ENCODE results near the gene LIFR. TPM values are rescaled to one million over a fixed set of nuclear protein-coding genes. Genes with fewer than 3 reads are reported as not detected.

Gene LIFR
- total and polyA plus RNA-seq, 2 of the 4 experiments (the other 2 are of a cell fraction) = 1.9 to 10.4 TPM

- H3K27me3 ChIP-seq (ENCODE audit: control insufficient read depth, insufficient read depth, low read length) = no peaks in the 10 kb centered on the region
- H3K4me2 ChIP-seq (ENCODE audit: low read depth, low read length) = no peak overlapping the region
- no peak overlapping the region for H2BK5ac ChIP-seq (ENCODE audit: low read depth, low read length, poor library complexity, severe bottlenecking)
- no peak overlapping the region for H3K4me3 ChIP-seq (ENCODE audit: insufficient read depth, low read depth, low read length)
- intact Hi-C loops (cut with micrococcal nuclease) = no loop called here
- H3K18ac ChIP-seq (ENCODE audit: low read depth, low read length) = no peak overlapping the region
- H2BK15ac ChIP-seq (ENCODE audit: low read depth, low read length) = no peak overlapping the region; the same call in 2 of the 3 replicates
- in situ Hi-C loops (cut with MboI; ENCODE audit: low sequenced_read_pairs) = no loop called here
- no peak overlapping the region for H2AFZ ChIP-seq (replicated peaks; ENCODE audit: low read length, poor library complexity)
- no peak overlapping the region; the same call in 1 of the 2 replicates for H3K4ac ChIP-seq (ENCODE audit: low read depth, low read length)
- H2BK120ac ChIP-seq (ENCODE audit: low read depth, low read length) = no peak overlapping the region
- no peak overlapping the region for H4K8ac ChIP-seq (ENCODE audit: low read depth in 2 of 2, low read length in 2 of 2)
- POLR2A ChIA-PET (ENCODE audit: unreplicated experiment) = no interaction called here
- no CpG with 5 or more reads among the region's 4 CpGs for WGBS, 2 experiments (ENCODE audit: extremely low coverage in 2 of 2, insufficient read length in 1 of 2)
- no peaks in the 10 kb centered on the region for H3K9me3 ChIP-seq (ENCODE audit: control insufficient read depth, insufficient read depth, low read length)
- H4K91ac ChIP-seq (ENCODE audit: insufficient read depth, low read depth, low read length) = no peak overlapping the region
- no peaks in the 10 kb centered on the region for H3K36me3 ChIP-seq (ENCODE audit: control insufficient read depth, insufficient read depth, low read length)
- no peak overlapping the region for H2BK20ac ChIP-seq (ENCODE audit: low read depth, low read length)
- H3K56ac ChIP-seq (ENCODE audit: extremely low read depth, insufficient read depth, low read length) = no peak overlapping the region
- TF ChIP-seq CHD1 (IDR thresholded peaks at IDR 0.05; ENCODE audit: low read depth, low read length) (no peak), CEBPB (IDR thresholded peaks at IDR 0.05; ENCODE audit: low read depth, low read length) (no peak), RFX5 (IDR thresholded peaks at IDR 0.05; ENCODE audit: low read depth, low read length) (no peak), RCOR1 (IDR thresholded peaks at IDR 0.05; ENCODE audit: insufficient replicate concordance, low read length) (no peak), RAD21 (IDR thresholded peaks at IDR 0.05; ENCODE audit: low read length) (no peak), MAZ (IDR thresholded peaks at IDR 0.05; ENCODE audit: borderline replicate concordance, low read depth, low read length) (no peak), CTCF (conservative IDR thresholded peaks at IDR 0.05; ENCODE audit: low read depth, low read length) (no peak), SMC3 (IDR thresholded peaks at IDR 0.05; ENCODE audit: low read depth, low read length) (no peak)
- H3K4me1 ChIP-seq (ENCODE audit: control insufficient read depth, insufficient read depth, low read length) = peaks cover 23% of the 10 kb centered on the region
- H3K14ac ChIP-seq (replicated peaks; ENCODE audit: low read depth, low read length) = no peak overlapping the region
- no peak overlapping the region for H2AK9ac ChIP-seq (replicated peaks; ENCODE audit: low read depth, low read length, poor library complexity)
- CTCF ChIA-PET = no interaction called here
- H2AK5ac ChIP-seq (ENCODE audit: low read depth, low read length) = no peak overlapping the region; the same call in 1 of the 2 replicates
- peaks cover 19% of the 10 kb centered on the region for H3K9me1 ChIP-seq (ENCODE audit: insufficient read depth, low read length)
- peaks cover 0 to 6% of the 10 kb centered on the region in 2 experiments; a peak in 1 of 4 replicates for H3K79me1 ChIP-seq (ENCODE audit: low read depth in 1 of 2, low read length in 2 of 2)
- no peak overlapping the region for H3K27ac ChIP-seq (ENCODE audit: insufficient read depth, low read length)
- BruUV-seq (replicated peaks) = no TSS peak
- DNase-seq (no peak), ATAC-seq (ENCODE audit: low read depth) (no peak)
- H3K9ac ChIP-seq (ENCODE audit: low read depth, low read length) = no peak overlapping the region
- dilution Hi-C loops (cut with HindIII; ENCODE audit: low sequenced_read_pairs, unreplicated experiment) = no loop called here
- H4K20me1 ChIP-seq (ENCODE audit: insufficient read depth, low read length) = no peaks in the 10 kb centered on the region; the same call in 1 of the 2 replicates
- H3K23ac ChIP-seq (ENCODE audit: low read depth, low read length) = no peak overlapping the region
- H4K5ac ChIP-seq (ENCODE audit: low read depth, low read length) = no peak overlapping the region
These were observed 84.7 kb downstream of the LIFR start for GRCh38 chr5:38471709-38472108.
